ENCODE results near the gene S1PR4.
"Not testable (repeated sequence)": the region's sequence is repeated elsewhere in the genome, so short reads cannot be mapped to it uniquely, and the experiment has no call there.

The S1PR4 gene

GRCh38 chr19:3151563-3152418 is 26.8 kb upstream of the S1PR4 start:
- DNase-seq (ENCODE audit: low read depth, low spot score) = no peak

DNA sequence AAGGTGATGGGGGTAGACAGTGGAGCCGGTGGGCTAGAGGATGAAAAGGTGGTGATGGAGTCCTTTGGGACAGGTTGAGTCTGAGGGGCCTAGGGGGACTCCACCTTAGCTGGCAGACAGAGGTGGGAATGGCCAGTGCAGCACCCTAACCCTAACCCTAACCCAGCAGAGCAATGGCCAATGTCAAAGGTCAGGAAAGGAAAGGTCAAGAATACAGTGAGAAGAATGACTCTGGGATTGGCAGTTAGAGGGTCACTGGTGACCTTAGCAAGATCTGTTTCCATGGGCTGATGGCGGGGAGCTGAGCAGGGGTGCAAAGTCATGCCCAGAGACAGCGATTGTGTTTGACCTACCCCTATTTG is 26.2 kb upstream of the S1PR4 start:
- no peak for DNase-seq (ENCODE audit: low read depth, low spot score)

- no peak for DNase-seq (ENCODE audit: low read depth, low spot score)
These were observed 25.0 kb upstream of the S1PR4 start for GRCh38 chr19:3153286-3154230.

- DNase-seq (ENCODE audit: low read depth, low spot score) = not testable (repeated sequence)
These were observed 24.1 kb upstream of the S1PR4 start for GRCh38 chr19:3154447-3154846.

- DNase-seq (ENCODE audit: low read depth, low spot score) = no peak
These were observed 23.4 kb upstream of the S1PR4 start for GRCh38 chr19:3154957-3155736.

GRCh38 chr19:3157096-3157845 is 21.3 kb upstream of the S1PR4 start:
- no peak for DNase-seq (ENCODE audit: low read depth, low spot score)

DNA sequence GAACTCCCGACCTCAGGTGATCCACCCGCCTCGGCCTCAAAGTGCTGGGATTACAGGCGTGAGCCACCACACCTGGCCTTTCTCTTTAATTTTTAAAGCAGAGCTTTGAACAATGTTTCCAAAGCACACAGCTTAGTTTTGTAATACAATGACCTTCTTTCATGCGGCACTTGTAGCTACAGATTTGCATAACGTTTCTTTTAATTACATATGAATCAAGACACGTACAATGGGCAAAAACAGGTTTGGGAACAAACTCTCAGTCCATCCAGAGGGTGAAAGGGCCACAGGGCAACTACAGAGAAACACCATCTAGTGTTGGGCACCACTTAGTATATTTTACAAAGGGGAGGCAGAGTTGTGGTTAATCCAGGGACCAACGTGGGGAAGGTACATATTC is 19.0 kb upstream of the S1PR4 start:
- DNase-seq (ENCODE audit: low read depth, low spot score) = no peak

- no peak for DNase-seq (ENCODE audit: low read depth, low spot score)
These were observed 18.4 kb upstream of the S1PR4 start for GRCh38 chr19:3160219-3160618.

- no peak for DNase-seq (ENCODE audit: low read depth, low spot score)
These were observed 17.1 kb upstream of the S1PR4 start for GRCh38 chr19:3161453-3161852.

DNA sequence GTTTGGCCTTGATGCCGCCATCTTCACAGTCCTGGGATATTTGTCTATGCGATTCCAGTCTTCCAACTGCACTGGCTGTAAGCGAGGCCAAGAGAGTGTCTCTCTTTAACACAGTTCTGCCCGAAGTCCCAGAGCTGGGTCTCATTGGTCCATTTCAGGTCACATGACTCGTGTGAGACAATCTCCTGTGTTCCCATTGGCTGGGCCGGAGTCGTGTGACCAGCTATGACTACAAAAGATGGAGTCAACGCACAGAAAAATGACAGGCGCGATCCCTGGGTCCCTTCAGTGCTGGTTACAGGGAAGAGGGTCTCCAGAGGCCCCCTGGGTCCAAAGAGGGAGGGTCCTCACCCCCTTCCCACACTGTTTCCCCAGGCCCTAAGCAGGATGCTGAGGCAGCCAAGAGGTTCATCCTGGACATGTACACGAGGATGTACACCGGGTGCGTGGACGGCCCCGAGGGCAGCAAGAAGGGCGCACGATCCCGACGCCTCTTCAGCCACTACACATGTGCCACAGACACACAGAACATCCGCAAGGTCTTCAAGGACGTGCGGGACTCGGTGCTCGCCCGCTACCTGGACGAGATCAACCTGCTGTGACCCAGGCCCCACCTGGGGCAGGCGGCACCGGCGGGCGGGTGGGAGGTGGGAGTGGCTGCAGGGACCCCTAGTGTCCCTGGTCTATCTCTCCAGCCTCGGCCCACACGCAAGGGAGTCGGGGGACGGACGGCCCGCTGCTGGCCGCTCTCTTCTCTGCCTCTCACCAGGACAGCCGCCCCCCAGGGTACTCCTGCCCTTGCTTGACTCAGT is 15.9 kb upstream of the S1PR4 start:
- DNase-seq (ENCODE audit: low read depth, low spot score) = no peak

DNA sequence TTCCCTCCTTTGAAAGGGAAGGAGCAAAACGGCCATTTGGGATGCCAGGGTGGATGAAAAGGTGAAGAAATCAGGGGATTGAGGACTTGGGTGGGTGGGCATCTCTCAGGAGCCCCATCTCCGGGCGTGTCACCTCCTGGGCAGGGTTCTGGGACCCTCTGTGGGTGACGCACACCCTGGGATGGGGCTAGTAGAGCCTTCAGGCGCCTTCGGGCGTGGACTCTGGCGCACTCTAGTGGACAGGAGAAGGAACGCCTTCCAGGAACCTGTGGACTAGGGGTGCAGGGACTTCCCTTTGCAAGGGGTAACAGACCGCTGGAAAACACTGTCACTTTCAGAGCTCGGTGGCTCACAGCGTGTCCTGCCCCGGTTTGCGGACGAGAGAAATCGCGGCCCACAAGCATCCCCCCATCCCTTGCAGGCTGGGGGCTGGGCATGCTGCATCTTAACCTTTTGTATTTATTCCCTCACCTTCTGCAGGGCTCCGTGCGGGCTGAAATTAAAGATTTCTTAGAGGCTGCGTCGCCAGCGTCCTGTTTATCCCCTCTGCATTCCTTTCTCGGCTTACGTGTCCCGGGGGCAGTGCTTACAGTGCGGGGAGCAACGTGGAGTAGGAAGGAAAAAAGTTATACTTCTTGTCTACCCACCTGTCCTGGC is 15.2 kb upstream of the S1PR4 start:
- no peak for DNase-seq (ENCODE audit: low read depth, low spot score)

DNA sequence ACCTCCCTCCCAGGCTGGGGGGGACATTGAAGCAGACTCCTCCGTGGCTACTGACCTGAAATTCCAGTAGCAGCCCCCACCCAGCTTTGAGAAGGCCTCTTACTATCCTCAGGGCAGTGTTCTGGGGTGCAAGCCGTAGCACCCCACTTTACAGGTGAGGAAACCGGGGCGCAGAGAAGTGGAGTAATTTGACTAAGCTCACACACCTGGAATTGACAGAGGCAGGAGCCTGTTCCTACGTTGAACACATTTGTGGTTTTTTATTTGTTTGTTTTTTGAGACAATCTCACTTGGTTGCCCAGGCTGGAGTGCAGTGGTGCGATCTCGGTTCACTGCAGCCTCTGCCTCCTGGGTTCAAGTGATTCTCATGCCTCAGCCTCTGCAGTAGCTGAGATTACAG is 14.6 kb upstream of the S1PR4 start:
- no peak for DNase-seq (ENCODE audit: low read depth, low spot score)

DNA sequence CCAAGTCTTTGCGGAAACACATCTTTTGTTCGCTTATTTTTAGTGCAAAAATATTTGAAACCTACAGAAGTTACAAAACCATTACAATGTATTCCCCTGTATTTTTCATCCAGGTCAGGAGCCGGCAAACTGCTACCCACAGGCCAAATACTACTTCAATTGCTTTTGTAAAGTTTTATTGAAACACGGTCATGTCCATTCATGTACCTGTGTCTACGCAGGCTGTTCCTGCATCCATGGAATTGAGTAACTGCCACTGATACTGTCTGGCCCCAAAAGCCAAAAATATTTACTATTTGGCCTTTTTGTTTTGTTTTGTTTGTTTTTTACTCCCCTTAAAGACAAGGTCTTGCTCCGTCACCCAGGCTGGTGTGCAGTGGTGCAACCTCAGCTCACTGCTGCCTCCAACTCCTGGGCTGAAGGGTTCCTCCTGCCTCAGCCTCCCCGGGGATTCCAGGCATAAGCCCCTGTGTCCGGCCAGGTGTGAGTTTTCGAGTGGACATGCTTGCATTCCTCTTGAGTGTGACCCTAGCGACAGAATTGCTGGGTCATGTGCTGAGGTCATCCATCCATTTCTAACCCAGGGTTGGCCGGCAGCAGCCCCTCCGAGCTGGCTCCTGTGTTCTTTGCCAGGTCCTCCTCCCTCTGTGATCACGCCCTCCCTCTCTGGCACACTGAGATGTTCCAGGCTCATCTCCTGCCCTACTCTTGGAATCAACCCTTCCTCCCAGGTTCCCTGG is 10.9 kb upstream of the S1PR4 start:
- no peak for DNase-seq (ENCODE audit: low read depth, low spot score)

DNA sequence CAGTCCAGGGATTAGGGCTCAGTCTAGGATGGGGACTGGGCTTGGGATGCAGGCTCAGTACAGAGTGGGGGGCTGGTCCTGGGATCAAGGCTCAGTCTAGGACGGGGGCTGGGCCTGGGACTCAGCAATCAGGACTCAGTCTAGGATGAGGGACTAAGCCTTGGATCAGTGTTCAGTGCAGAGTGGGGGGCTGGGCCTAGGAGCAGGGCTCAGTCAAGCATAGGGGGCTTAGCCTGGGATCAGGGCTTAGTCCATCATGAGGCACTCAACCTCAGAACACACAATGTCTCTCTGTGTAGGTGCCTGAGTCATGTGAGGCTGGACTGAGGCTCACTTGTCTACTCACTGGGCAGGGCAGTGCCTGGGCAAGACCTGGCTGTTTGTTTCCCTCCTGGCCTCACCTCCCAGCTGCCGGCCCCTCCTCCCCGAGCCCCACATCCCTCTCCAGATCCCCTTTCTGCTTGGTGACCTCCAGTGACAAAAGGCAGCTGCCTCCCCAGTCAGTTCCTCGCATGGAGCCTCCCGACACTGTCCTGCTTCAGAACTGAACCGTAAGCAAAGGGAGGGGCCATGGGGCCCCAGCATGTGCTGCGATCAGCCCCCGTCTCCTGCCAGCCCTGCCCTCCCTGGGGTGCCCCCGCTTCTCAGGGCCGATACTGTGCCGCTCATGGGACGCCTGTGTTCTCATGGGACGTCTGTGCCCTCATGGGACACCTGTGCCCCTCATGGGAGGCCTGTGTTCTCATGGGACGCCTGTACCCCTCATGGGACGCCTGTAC is 6.5 kb upstream of the S1PR4 start:
- DNase-seq (ENCODE audit: low read depth, low spot score) = no peak

- not testable (repeated sequence) for DNase-seq (ENCODE audit: low read depth, low spot score)
These were observed 5.9 kb upstream of the S1PR4 start for GRCh38 chr19:3172673-3173000.

- no peak for DNase-seq (ENCODE audit: low read depth, low spot score)
These were observed 2.5 kb upstream of the S1PR4 start for GRCh38 chr19:3175781-3176714.

Measured in iPS DF 19.7 (cell line).